OCI-LY3 (cell line): ENCODE results near the gene RHOH.

Experiments
- H2AFZ ChIP-seq: fragments of 200-600, 300-600 bp; shearing (Covaris generic); 2 replicates; pipeline ENCODE4 v1.6.0; 2014; ENCODE audit warnings: antibody characterized with exemption, low read depth, low read length
- H3K27ac ChIP-seq: fragments of 200-600, 300-600 bp; sonication (generic); 2 replicates; pipeline ENCODE4 v1.5.1; 2014; ENCODE audit warnings: mild to moderate bottlenecking, low read length, moderate library complexity, mixed read lengths
- H3K27me3 ChIP-seq: fragments of 200-600, 300-600 bp; sonication (generic); 2 replicates; pipeline ENCODE4 v1.6.1; 2014; ENCODE audit warnings: low read depth, low read length, mixed read lengths
- H3K36me3 ChIP-seq: fragments of 200-600, 300-600 bp; sonication (generic); replicated peaks from 2 replicates; pipeline ENCODE3; 2014; ENCODE audit warnings: low read depth, low read length, mixed read lengths
- H3K4me1 ChIP-seq: fragments of 300-600, 200-600 bp; sonication (generic); 2 replicates; pipeline ENCODE4 v1.6.1; 2014; ENCODE audit warnings: low read length, mixed read lengths
- H3K4me2 ChIP-seq: fragments of 200-600, 300-600 bp; sonication (generic); 2 replicates; pipeline ENCODE4 v1.6.1; 2014; ENCODE audit warnings: low read length, mixed read lengths
- H3K4me3 ChIP-seq: fragments of 300-600, 200-600 bp; sonication (generic); 2 replicates; pipeline ENCODE4 v1.5.1; 2014; ENCODE audit warnings: antibody characterized with exemption, mild to moderate bottlenecking, low read length, moderate library complexity
- H3K79me2 ChIP-seq: fragments of 300-600, 200-600 bp; shearing (Covaris generic); 2 replicates; pipeline ENCODE4 v1.6.1; 2014; ENCODE audit warnings: mild to moderate bottlenecking, low read length, mixed read lengths
- H3K9ac ChIP-seq: fragments of 300-600, 200-600 bp; shearing (Covaris generic); 2 replicates; pipeline ENCODE4 v1.6.0; 2014; ENCODE audit warnings: mild to moderate bottlenecking, low read length, moderate library complexity
- H3K9me3 ChIP-seq: fragments of 200-600, 300-600 bp; shearing (Covaris generic); 2 replicates; pipeline ENCODE4 v1.6.1; 2014; ENCODE audit warnings: low read length, mixed read lengths; ENCODE audit not compliant: insufficient read depth
- H4K20me1 ChIP-seq: fragments of 200-600, 300-600 bp; sonication (generic); 2 replicates; pipeline ENCODE4 v1.6.1; 2016; ENCODE audit warnings: low read length, mixed read lengths; ENCODE audit not compliant: insufficient read depth
- EZH2phosphoT487 ChIP-seq: fragments of 200-600 bp; shearing (Covaris generic); IDR thresholded peaks from 2 replicates; pipeline ENCODE4 v1.6.1; 2018; ENCODE audit warnings: antibody characterized with exemption, mixed run types, low read depth
- TF ChIP-seq, protein P1 (sequence below): fragments of 200-600, 300-600 bp; sonication (generic); IDR thresholded peaks from 2 replicates; pipeline ENCODE4 v1.5.1; 2014; ENCODE audit warnings: antibody characterized with exemption, low read length, low read depth

RHOH gene

DNA sequence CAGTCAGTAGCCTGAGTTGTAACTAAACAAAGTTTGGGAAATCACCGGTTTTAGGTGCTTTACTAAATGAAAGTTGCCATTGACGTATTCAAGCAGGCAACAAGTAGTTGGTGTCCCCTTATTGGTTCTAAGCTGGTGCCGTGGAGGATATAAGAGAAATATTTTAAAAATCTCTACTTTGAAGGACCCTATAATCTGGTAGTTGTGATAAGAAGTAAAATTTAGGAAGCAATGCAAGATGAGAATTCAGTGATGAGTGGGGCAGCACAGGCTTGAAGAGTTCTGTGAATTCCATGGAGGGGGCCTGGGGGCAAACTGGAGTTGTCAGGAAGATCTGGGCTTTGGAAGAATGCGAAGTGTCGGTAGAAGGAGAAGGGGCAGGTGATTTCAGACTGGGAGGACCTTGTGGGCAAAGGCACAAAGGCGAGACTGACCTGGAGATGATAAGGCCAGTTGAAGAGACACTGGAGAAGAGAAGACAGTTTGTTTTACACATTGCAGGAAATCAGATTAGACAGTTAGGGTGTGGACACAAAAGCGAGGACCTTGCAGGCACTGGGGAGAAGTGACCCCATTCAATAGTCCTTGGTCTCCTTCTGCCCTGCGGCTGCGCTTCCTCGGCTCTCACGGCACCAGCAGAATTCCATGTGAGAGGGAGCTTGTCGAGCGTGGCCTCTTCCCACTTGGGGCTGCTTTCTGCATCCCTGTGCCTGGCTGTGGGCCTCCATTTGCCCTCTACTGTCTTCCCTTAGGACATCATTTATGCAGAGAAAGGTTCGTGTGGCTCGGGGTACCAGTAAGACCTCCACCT is 1.3 kb downstream of the RHOH start:
- H3K27me3 ChIP-seq, result no peaks in the 10 kb centered on the region
- peak overlapping the region; percentile 97 for H3K4me3 ChIP-seq
- peak overlapping the region; percentile 96 for H3K27ac ChIP-seq

GRCh38 chr4:40199179-40199670 is 2.4 kb downstream of the RHOH start:
- Histone ChIP-seq H3K79me2 (peaks cover 100% of the 10 kb centered on the region), H3K27me3 (no peaks in the 10 kb centered on the region), H3K4me3 (peak overlapping the region; percentile 97), H3K27ac (peak overlapping the region; percentile 96), H3K4me2 (peak overlapping the region; percentile 95), H3K9me3 (no peaks in the 10 kb centered on the region), H3K36me3 (peaks cover 59% of the 10 kb centered on the region), H3K9ac (peak overlapping the region; percentile 94), H2AFZ (no peak overlapping the region), H4K20me1 (peaks cover 47% of the 10 kb centered on the region), H3K4me1 (peaks cover 53% of the 10 kb centered on the region)
- TF ChIP-seq EZH2phosphoT487, result no peak
- TF ChIP-seq, protein P1, sequence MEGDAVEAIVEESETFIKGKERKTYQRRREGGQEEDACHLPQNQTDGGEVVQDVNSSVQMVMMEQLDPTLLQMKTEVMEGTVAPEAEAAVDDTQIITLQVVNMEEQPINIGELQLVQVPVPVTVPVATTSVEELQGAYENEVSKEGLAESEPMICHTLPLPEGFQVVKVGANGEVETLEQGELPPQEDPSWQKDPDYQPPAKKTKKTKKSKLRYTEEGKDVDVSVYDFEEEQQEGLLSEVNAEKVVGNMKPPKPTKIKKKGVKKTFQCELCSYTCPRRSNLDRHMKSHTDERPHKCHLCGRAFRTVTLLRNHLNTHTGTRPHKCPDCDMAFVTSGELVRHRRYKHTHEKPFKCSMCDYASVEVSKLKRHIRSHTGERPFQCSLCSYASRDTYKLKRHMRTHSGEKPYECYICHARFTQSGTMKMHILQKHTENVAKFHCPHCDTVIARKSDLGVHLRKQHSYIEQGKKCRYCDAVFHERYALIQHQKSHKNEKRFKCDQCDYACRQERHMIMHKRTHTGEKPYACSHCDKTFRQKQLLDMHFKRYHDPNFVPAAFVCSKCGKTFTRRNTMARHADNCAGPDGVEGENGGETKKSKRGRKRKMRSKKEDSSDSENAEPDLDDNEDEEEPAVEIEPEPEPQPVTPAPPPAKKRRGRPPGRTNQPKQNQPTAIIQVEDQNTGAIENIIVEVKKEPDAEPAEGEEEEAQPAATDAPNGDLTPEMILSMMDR, result no peak

More for the DNA sequence above, 1.3 kb downstream of the RHOH start:
- Histone ChIP-seq H3K36me3 (peaks cover 49% of the 10 kb centered on the region), H3K9ac (peak overlapping the region; percentile 94), H2AFZ (no peak overlapping the region), H4K20me1 (peaks cover 35% of the 10 kb centered on the region), H3K9me3 (no peaks in the 10 kb centered on the region), H3K79me2 (peaks cover 100% of the 10 kb centered on the region), H3K4me2 (peak overlapping the region; percentile 95), H3K4me1 (peaks cover 49% of the 10 kb centered on the region)
- TF ChIP-seq, protein P1, result no peak
- TF ChIP-seq EZH2phosphoT487, result no peak

DNA sequence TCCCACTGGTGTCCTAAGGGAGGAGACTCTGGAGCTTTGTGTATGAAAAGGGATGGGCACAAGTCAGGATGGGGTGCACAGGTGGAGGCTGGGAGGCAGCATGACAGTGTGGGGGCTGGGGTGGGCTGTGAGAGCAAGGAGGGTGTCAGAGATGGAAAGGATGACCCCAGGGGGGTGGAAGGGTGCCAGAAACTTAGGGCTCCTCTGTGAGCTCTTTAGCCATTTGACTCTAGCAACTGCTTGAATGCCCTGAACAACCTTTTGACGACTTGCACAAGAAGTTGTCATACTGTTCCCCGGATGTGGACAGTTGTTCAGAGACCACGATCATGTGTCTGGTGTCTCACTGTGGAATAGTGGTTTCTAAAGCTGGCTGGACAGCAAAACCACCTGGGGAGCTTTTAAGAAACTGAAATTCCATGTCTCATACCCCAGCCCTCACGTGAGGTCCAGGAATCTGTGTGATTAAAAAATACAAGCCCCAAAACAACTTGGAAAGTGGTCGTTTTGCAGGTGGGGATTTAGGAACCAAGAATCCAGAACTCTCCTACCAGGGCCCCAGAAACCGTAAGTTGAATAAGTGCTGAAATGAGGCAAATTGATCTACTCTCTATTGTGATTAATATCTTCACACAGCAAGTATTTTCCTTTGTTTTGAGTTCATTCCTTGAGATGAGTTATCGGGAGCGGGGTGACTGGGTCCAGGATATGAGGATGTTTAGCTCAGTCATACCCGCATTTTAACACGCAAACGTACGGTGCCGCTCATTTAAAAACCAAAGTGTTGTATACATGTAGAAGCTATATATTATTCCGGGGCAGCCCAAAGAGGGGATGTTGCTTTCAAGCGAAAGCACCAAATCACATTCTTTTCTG is 3.4 kb downstream of the RHOH start:
- Histone ChIP-seq H3K27me3 (no peaks in the 10 kb centered on the region), H3K79me2 (peaks cover 100% of the 10 kb centered on the region), H3K9ac (peak overlapping the region; percentile 94), H3K4me3 (peak overlapping the region; percentile 97), H4K20me1 (peaks cover 57% of the 10 kb centered on the region), H3K4me1 (peaks cover 53% of the 10 kb centered on the region), H2AFZ (no peak overlapping the region), H3K27ac (peak overlapping the region; percentile 96), H3K9me3 (no peaks in the 10 kb centered on the region), H3K36me3 (peaks cover 63% of the 10 kb centered on the region), H3K4me2 (peak overlapping the region; percentile 95)
- TF ChIP-seq EZH2phosphoT487, result no peak
- TF ChIP-seq, protein P1, result no peak
